Activated CD4-positive, CD25-positive, alpha-beta regulatory T cell treated with anti-CD3 and anti-CD28 coated beads, Interleukin-2, amount 50 U/mL, for 72 hours (primary cell): ENCODE data around the gene SEMA4D.

ENCODE experiments used
- DNase-seq: peaks from one replicate; pipeline ENCODE4 v3.0.0; 2021

Gene SEMA4D

DNA sequence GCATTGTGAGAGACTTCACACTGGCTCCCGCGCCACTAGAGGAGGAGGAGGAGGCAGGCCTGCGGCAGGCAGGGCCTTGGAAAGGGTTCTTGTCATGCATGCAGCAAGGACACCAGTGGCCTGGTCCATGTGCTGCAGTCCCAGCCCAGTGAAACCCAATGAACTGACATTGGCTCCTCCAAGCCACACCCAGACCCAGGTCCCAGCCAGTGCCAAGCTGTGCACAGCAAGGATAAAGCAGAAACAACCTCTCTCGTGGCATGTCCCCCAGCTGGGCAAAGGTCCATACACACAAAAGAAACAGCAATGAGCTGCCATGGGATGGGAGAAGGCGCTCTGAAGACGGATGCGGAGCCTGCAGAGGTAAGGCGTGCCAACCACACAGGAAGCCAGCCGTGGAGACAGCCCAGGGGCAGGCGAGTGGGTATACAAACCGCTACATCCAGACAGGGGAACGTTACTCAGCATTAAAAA lies 89.2 kb downstream of the SEMA4D start:
- peak; percentile 53 for DNase-seq

DNA sequence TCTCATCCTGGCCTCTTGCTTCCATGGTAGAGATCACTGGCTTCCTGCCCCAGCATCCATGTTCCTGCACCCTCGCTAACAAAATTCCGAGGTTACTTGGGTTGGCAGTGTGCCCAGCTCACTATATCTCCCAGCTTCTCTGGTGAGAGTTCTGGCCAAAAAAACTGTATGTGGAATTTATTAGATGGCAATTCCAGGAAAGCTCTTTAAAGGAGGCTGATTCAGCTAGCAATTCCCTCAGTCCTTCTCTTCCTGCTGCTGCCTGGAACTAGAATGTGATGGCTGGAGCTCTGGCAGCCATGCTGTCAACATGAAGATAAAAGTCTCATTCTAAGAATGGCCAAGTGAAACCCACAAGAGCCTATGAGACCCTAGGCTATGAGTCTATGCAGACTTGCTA lies 90.8 kb downstream of the SEMA4D start:
- DNase-seq, result no peak

DNA sequence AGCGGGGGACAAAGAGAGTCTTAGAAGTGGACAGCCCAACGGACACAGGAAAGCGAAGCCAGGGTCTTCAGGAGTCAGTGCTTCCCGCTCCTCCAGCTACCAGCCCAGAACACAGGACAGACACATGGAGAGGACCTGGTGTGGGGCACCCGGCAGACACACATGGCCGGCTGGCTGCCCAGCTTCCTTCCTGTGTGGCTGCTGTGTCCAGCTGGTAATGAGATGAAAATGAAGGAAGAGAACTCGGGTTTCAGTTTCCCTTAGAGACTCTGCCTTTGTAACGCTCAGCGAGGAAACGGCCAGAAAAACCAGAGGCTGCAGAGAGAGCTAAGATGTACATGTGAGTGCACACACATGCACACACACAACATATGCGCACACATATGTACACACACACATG lies 92.1 kb downstream of the SEMA4D start:
- no peak for DNase-seq

DNA sequence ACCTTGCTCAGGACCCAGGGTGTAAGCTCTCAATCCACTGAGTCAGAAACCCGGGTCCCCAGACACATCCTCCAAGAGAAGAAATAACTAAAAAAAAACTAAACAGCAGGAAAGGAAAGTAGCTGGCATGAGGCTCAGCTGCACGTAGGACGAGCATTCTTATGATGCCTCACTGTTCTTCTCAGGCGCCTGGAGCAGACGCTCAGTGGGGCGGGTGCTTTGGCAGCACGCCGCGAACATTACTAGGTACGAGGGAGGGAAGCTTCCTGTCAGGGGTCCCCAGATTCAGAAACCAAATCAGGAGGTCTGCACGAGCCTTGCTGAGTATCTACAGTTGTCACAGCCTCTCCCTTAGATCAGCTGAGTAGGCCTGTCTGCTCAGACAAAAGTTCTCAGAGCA lies 93.8 kb downstream of the SEMA4D start:
- DNase-seq, result no peak

DNA sequence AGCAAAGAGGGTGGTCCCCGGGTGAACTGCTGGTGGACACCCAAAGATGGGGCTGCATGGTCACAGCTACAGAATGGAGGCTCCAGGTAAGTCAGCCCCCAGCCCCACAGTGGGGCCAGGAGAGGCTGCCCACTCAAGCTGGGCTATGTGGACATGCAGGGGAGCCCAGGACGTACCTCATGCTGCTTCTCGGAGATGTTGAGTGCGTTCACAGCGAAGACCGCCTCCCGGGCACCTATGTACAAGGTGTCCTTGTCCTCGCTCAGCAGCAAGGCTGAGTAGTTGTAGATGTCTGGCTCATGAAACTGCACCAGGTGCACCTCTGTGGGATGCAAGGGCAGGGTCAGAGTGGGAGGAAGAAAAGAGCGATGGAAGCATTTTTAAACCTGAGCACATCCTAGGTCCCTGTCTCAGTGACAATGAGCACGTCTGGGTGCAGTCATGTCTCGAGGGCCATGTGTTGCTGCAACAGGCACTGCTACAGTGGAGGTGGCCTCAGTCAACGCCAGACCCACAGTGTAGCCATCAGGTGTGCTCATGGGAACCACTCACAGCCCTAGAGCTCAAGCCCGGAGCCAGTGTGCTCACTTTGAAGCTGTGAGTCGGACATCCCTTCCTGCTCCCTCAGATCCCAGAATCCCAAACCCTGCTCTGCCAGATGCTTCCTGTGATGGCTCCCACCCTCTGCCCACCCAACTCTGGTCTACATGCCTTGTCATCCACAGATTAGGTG lies 95.1 kb downstream of the SEMA4D start:
- DNase-seq, result no peak

DNA sequence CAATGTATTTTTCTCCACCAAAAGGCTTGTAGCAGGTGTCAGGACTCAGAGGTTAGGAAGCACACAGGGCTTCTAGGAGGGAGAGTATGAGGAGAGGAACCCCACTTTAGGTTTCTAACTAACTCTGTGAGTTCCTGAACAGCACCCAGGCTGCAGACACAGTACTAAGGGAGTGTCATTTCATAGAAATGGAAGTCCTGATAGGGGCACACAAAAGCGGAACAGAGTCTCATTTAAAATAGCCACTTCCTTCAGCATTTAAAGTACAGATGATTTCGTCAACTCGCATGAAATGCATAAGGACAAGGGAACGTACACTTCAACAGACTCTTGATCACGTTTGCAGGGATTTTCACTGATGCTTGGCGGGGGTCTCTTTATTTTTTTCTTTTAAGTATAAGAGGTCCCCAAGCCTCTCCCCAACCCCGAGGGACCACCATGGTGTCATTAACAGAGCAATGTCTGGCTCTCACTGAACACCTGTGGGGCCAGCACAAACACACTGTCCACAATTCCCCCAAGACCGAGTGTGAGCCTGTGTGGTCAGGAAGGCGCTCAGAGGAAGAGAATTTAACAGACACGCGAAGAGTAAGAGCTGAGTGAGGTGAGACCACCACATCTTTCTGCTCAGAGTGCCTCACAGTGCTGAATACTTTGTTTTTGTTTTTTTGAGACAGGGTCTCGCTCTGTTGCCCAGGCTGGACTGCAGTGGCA lies 97.4 kb downstream of the SEMA4D start:
- no peak for DNase-seq

DNA sequence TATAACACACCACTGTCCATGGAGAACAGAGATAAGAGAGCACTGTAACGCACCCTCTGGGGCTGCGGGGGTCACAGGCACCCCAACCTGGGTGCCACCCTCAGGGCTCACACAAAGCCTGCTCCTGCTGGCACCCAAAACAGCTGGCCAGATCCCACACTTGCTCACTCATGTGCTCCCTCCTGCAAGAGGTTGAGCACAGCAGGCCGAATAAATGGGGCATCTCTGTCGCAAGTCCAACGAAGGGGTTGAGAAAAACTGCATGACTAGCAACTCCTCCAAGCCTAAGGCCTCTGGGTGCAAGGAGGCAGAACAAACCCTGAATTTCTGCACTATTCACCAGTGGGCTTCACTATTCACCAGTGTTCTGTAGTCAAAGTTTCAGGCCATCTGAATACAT lies 99.3 kb downstream of the SEMA4D start:
- DNase-seq, result no peak

DNA sequence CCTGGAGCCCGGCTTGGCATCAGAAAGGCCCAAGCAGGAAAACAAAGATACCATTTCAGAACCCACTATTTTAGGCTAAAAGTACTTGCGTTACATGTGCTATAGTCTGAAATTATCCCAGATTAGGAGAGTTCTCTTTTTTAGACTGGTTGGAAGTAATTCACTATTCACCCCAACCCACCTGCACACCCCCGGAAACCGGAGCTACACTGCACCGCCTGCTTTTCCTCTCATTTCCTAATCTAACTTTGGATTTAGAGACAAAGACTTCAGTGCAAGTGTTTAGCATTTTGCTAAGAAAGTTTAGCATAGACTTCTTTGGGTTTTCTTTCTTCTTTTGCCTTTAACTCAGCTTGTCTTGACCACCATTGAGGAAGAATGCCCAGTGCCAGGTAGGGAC lies 100.4 kb downstream of the SEMA4D start:
- no peak for DNase-seq

DNA sequence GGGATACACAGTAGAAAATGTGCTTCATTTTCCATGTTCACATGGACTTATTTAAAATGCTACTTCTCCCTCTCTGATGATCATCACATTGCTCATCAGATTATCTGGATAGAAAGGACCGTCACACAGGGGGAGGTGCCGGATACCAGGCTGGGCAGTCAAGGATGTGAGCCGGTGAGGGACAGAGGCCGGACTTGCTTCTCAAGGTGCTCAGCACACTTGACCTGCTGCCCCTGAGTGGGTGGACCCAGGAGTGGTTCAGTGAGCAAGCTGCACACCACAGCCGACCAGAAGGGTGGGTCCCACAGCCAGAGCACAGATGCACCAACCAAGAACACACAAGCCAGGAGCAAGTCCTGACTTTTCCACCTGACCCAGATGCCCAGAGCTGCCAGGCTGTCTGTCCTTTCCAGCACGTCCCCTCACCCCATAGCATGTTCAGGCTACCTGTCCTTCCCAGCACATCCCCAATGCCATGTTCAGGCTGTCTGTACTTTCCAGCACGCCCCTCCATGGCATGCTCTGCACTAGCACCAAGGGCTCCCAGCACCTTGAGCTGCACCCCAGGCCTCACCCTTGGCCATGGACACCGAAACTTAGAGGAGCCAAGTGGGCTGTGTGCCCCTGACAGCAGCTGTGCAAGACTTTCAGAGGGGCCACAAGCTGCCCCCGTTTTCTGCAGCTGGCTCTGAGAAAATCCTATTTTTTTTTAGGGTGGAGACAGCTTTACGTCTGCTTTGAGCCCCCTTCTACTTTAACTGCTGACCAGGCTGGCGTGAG lies 101.8 kb downstream of the SEMA4D start:
- DNase-seq, result no peak

DNA sequence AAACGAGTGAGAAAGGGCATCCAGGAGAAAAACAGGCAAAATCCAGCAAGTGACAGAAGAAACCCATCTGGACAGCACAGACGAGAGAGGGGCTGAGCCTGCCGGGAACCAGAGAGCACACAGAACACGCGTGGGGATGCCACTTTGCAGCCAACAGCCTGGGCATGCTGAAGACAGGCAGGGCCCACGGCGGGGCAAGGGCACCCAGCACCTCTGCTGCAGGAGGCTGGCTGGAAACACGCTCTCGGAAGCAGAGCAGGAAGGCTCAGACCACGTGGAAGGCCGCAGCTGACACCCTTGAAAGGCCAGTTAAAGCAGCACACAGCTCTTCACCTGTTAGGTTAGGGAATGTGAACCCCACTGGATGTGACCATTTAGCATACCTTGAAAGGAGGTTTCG lies 103.5 kb downstream of the SEMA4D start:
- no peak for DNase-seq

DNA sequence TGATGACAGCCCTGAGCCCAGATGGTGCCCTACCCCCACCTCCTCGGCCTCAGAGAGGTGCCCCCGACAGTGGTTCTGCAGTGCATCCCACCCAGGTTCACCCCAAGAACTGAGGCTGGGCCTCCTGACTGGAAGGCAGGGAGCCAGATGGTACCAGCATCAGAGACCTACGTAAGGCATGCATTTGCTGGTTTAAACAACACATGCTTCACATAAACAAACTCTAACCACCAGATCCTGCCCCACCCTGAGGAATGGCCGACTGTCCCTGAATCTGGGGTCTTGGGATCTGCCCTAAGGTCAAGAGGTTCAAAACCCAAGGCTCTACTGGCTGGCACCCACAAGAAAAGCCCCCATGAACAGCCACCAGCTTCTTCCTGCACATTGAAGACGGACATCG lies 106.3 kb downstream of the SEMA4D start:
- no peak for DNase-seq

DNA sequence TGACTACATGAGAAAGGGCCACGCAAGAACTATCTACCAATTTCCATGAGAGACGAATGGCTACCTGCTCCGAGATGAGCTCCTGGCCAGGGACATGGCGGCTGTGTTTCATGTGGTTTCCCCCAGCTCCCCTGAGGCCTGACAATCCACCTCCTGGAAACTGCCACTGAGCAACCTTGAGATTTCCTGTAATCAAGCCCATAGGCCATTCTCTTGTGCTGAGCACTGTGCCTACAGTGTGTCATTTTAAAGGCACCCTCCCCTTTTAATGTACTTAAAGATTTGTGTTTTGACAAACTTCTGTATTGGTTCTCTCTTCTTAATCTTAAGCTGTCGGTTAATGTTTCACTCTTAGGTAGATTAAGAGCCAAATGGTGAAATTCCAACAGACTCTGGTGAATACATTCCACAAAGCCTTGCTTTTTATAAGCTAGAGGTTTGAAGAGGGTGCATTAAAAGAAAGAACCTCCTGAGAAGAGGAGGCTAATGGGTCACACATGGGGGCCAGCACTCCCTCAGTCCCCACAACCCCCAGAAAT lies 107.3 kb downstream of the SEMA4D start:
- no peak for DNase-seq

DNA sequence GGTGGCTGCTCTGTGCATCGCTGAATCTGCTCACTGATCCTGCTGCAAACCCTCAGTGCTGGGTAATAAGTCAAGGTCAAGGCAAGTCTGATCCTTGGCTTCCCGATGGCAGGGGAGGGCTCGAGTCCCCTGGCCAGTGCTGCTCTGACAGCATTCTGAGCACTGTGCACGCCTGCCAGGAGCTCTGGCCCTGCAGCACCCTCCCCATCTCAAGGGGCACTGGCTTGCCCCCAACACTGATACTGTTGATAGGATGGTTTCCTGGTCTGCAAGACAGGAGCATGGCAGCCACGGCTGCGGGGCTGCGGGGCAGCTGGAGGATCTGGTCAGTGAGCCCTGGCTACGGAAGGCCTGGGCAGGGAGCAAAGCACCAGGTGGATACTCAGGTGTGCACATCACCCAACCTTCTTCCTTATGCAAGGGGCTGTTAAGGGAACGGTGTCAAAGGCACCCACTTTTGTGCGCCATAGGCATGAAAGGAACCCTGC lies 107.8 kb downstream of the SEMA4D start:
- DNase-seq, result no peak

DNA sequence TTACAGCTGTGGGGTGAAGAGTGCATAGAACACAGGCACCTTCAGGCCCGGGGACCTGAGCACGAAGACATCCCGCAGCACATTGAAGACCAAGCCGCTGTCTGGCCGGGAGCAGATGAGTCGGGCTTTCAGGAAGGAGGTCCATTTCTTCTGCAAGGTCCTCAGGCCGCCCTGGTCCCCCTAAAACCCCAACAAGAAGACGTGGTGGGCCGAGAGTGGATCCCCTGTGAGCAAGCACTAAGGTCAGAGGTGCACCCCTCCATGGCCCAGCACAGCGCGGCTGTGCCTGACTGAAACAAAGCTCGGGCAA lies 109.1 kb downstream of the SEMA4D start:
- DNase-seq, result no peak

DNA sequence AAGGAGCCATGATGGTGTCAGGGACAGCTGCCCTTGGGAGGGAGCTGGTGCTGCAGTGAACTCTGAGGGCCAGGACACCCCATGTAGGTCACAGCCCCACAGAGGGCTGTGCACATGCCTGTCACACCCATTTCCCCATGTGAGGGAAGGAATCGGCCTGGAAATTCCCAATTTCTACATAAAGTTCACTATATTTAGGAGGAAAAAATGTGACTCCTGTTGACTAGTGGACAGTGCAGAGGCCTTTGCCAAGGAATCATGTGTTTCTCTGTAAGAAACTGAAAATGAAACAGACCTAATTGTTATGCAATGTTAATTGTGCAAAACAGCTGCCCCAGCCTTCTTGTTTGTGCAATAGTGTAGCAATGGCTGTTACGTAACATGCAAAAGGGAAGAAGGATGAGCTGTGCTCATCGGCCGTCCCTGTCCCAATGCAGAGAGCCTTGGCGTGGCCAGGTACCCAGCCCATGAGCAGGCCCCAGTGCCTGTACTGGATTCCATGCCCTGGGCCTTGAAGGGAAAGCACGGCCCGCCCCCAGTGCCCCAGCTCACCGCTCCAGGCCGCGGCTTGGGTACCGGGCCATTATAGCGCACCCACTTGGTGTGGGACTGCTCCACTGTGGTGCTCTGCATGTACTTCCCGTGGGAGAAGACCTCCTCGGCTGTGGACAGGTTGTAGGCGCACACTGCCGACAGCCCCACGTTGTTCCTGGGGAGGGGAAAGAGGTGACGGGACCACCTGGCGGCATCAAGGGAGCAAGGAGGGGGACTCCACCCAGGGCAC lies 109.6 kb downstream of the SEMA4D start:
- DNase-seq, result no peak

DNA sequence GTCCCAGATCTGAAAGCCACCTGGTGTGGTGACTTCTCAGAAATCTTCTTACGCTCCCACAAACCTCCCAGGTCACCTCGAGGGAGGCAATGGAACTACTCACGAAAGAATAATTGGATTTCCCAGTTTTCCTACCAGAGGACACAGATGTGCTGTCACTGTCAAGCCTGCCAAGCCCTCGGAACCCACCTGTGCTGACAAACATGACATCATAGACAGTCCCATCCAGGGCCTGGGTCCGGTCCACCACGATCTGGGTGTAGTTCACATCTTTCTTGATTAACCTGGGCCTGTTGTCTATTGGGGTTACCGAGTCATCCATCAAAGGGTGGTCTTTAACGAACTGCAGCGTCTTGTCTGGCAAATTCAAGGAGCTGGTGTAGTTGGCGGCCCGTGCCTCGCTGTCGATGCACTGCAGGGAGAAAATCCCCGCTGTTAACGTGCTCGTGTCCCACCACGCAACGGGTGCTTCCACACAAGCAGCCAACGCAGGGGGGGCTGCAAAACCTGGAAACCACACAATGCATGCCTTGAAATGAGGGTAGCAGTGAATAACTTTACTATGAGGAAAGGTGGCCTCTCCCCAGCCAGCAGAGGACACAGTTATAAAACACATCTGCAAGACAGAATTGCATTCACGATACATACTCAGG lies 110.6 kb downstream of the SEMA4D start:
- DNase-seq, result no peak

DNA sequence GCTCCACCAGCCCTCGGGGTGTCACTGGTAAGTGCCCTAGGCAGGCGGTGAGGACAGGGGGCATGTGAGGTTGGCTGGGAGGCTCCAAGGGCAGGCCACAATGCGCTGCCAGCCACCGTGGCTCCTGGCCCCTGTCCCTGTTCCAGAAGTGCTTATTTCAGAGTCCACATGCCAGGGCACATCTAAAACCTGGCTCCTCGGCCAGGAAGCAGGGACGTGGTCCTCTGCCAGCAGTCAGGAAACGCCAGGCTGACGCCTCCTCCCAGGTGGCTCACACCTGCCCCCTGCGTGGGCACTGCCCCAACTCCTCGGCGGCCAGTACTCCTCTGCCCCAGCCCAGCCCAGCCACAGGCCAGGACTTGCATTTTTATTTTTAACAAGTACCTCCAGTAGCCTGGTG lies 111.1 kb downstream of the SEMA4D start:
- no peak for DNase-seq

DNA sequence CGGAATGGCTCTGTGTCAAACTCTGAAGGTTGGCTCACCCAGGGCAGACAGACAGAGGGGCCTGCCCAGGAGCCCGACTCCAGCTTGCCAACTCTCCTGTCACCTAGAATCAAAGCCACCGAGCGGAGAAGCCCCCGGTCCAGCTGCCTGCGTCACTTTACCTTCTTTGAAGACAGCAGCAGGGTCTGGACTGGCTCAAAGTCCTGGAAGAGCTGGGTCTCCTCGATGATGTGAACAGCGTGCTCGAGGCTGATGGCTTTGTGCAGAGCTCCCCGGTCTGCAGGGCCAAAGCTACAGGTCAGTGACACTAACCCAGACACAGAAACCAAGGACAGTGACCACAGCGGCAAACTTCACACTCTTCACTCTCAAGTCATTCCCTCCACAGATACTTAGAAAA lies 111.7 kb downstream of the SEMA4D start:
- DNase-seq, result no peak

DNA sequence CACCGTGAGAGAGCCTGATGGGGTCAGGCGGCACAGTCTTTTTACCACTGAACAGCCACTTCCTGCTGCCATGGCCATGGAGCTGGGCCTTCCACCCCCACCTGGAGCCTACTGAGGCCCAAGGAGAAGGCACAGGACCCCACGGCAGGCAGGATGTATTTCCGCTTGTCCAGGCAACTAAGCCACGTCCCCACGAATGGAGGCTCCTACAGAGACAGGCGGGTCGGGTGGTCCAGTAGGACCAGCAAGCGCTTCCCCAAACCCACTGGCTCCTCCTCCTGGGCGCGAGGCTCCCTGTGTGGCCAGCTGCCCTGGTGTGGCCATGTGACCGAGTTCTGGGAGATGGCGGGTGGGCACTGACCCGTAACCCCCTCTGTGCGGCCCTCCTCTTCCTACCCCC lies 113.1 kb downstream of the SEMA4D start:
- DNase-seq, result no peak

DNA sequence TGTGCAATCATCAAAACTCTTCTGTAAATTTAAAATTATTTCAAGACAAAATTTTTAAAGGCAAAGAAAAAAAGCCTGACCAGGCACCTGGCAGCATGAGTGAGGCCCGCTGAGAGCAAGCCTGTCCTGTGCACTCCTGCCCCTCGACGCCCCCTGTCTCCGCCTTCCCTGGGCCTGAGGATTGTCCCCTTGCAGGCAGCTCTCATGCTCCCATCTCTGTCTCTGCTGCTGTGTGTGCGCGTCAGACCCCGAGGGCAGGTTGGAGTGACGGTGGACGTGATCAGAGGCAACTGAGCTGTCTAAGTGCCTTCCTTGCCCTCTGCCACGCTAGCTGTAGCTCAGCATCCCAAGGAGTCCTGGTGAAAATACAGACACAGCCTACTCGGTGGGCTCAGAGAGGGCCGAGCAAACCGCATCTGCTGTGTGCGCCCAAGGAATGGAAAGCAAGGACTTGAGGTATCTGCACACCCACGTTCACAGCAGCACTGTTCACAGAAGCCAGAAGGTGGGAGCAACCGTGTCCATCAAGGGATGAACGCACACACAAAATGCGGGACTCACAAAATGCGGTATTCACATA lies 114.1 kb downstream of the SEMA4D start:
- DNase-seq, result no peak

DNA sequence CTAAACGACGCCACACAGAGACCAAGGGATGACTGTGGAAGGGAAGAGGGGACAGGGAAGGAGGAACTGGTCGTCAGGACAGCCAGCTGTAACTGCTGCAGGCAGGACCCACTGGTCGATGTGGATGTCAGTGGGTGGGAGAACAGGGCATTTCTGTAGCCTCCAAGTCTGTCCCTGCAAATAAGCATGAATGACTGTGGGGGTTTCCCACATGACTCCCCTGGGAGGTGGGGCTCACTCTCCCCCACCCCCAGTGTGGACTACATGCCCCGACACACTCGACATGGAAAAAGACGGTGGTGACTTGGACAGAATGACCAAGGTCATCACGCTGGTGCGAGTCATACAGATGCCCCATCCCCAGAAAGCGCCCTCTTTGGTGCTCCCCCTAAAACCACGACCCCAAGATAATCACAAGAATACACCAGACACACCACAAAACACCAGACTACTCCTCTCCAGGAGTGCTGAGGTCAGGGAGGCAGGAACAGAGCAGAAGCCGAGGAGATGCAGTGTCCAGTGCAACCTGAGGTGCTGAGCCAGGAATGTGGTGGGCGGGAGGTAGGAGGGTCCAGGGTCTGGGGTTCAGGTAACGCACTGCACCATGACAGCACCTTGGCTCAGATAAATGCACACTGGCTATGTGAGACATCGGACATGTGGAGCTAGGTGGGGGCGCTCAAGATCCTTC lies 114.7 kb downstream of the SEMA4D start:
- no peak for DNase-seq
